Kidney (tissue), 14 donors: ENCODE data around the gene EOLA1. TPM values are rescaled to one million over a fixed set of nuclear protein-coding genes. Genes with fewer than 3 reads are reported as not detected.
"Not testable (repeated sequence)": the region's sequence is repeated elsewhere in the genome, so short reads cannot be mapped to it uniquely, and the experiment has no call there.

Experiments
- DNase-seq, 5 donors: peaks; one replicate each; pipeline ENCODE4 v3.0.0-alpha.2; 2013 to 2020
- FAIRE-seq: peaks from 2 replicates; lab custom pipeline; 2012; peaks lifted over from hg19 to GRCh38; lab: Jason Lieb, UNC
- H3K27ac ChIP-seq, 2 donors: one replicate each; pipeline ENCODE4 v1.7.0; 2013; ENCODE audit warnings: low read depth in 2 of 2, low read length in 2 of 2, inconsistent platforms in 1 of 2
- H3K27me3 ChIP-seq: one replicate; pipeline ENCODE4 v1.7.1; 2013; ENCODE audit warnings: low read length, inconsistent platforms; ENCODE audit not compliant: control insufficient read depth, insufficient read depth
- H3K36me3 ChIP-seq, 3 donors: one replicate each; pipeline versions ENCODE4 v1.7.0 to v1.7.1; 2013; ENCODE audit warnings: low read length in 3 of 3, control low read depth in 1 of 3, inconsistent platforms in 1 of 3; ENCODE audit not compliant: insufficient read depth in 3 of 3, control insufficient read depth in 2 of 3
- H3K4me1 ChIP-seq, 3 donors: one replicate each; pipeline versions ENCODE4 v1.7.0 to v1.7.1; 2013; ENCODE audit warnings: low read length in 3 of 3, inconsistent platforms in 1 of 3, low read depth in 1 of 3; ENCODE audit not compliant: control insufficient read depth in 2 of 3, insufficient read depth in 2 of 3
- H3K4me3 ChIP-seq, 3 donors: one replicate each; pipeline versions ENCODE4 v1.7.0 to v1.8.1; 2013; ENCODE audit warnings: low read length in 3 of 3, control low read depth in 1 of 3, inconsistent platforms in 1 of 3
- H3K9ac ChIP-seq, 3 donors: one replicate each; pipeline versions ENCODE4 v1.7.0 to v1.7.1; 2013; ENCODE audit warnings: low read length in 3 of 3, control low read depth in 1 of 3, inconsistent platforms in 1 of 3
- H3K9me3 ChIP-seq, 3 donors: one replicate each; pipeline versions ENCODE4 v1.7.0 to v1.7.1; 2013; ENCODE audit warnings: low read length in 3 of 3, control low read depth in 1 of 3, inconsistent platforms in 1 of 3; ENCODE audit not compliant: control insufficient read depth in 2 of 3, insufficient read depth in 1 of 3
- CTCF ChIP-seq: IDR thresholded peaks from 3 replicates; pipeline ENCODE4 v1.5.1; 2012; ENCODE audit warnings: mild to moderate bottlenecking, moderate library complexity, borderline replicate concordance; ENCODE audit not compliant: insufficient read depth; ENCODE audit errors: extremely low read depth
- intact Hi-C: fragments of 100-400 bp; cut with DNase I; formaldehyde crosslinking; loops from one replicate; pipeline ENCODE4 v1.11.1; 2022
- polyA plus RNA-seq: library from polyadenylated mRNA; stranded (reverse); fragments of 350-450 nt; fragmentation: Illumina TruSeq; extraction: RNeasy Lipid Tissue Mini Kit (QIAGEN cat#74804); gene quantifications from one replicate; pipeline ENCODE4 v1.2.3, GENCODE V29; 2014; ENCODE audit warnings: low read depth, low replicate concordance; ENCODE audit not compliant: insufficient read depth
- total RNA-seq: library from RNA; stranded (reverse); fragmentation: NEBNext Ultra II Directional; extraction: Animal tissue kit (Norgen Biotek cat#: 25700); gene quantifications from one replicate; pipeline ENCODE4 v1.2.1, GENCODE V29; 2021
- donor health status: control.
- donor health status: control.
- donor health status: control.
- donor health status: control.
- donor health status: control.
- donor health status: DM: yes; HTN: yes; CAD: no.
- donor health status: Normal renal cell carcinoma (clear cell type).

EOLA1 gene
- total and polyA plus RNA-seq, 2 donors from 2014 or later = 20.2 to 39.0 TPM

- no peaks in the 10 kb centered on the region for H3K36me3 ChIP-seq
- FAIRE-seq = no peak
- intact Hi-C loops = no loop called here
- H3K4me1 ChIP-seq = no peaks in the 10 kb centered on the region
- H3K9ac ChIP-seq = no peak overlapping the region
- no peak overlapping the region for H3K4me3 ChIP-seq
- H3K27ac ChIP-seq = no peak overlapping the region
- DNase-seq = no peak
- no peaks in the 10 kb centered on the region for H3K9me3 ChIP-seq
- no peaks in the 10 kb centered on the region for H3K27me3 ChIP-seq
- no peak for TF ChIP-seq CTCF
Observed at GRCh38 chrX:149569770-149570169, 29.0 kb downstream of the EOLA1 start.

GRCh38 chrX:149570668-149571067 lies 29.9 kb downstream of the EOLA1 start:
- H3K9me3 ChIP-seq = no peaks in the 10 kb centered on the region
- FAIRE-seq (no peak), DNase-seq (no peak)
- intact Hi-C loops = no loop called here
- no peak for TF ChIP-seq CTCF
- no peak overlapping the region for H3K27ac ChIP-seq
- H3K4me1 ChIP-seq = no peaks in the 10 kb centered on the region
- H3K27me3 ChIP-seq = no peaks in the 10 kb centered on the region
- H3K36me3 ChIP-seq = no peaks in the 10 kb centered on the region
- H3K9ac ChIP-seq = no peak overlapping the region
- no peak overlapping the region for H3K4me3 ChIP-seq

GRCh38 chrX:149571770-149572169 lies 31.0 kb downstream of the EOLA1 start:
- Histone ChIP-seq H3K27ac (no peak overlapping the region), H3K36me3 (no peaks in the 10 kb centered on the region), H3K4me3 (no peak overlapping the region), H3K9ac (no peak overlapping the region), H3K27me3 (no peaks in the 10 kb centered on the region), H3K9me3 (no peaks in the 10 kb centered on the region), H3K4me1 (no peaks in the 10 kb centered on the region)
- intact Hi-C loops = no loop called here
- no peak for FAIRE-seq
- no peak for DNase-seq
- TF ChIP-seq CTCF = no peak

GRCh38 chrX:149572743-149573142 lies 31.9 kb downstream of the EOLA1 start:
- H3K9ac ChIP-seq = no peak overlapping the region
- H3K9me3 ChIP-seq = no peaks in the 10 kb centered on the region
- no peak for FAIRE-seq
- H3K4me1 ChIP-seq = no peaks in the 10 kb centered on the region
- H3K27me3 ChIP-seq = no peaks in the 10 kb centered on the region
- H3K27ac ChIP-seq = no peak overlapping the region
- no peak overlapping the region for H3K4me3 ChIP-seq
- H3K36me3 ChIP-seq = no peaks in the 10 kb centered on the region
- intact Hi-C loops = no loop called here
- DNase-seq = no peak
- no peak for TF ChIP-seq CTCF

- H3K27me3 ChIP-seq, FAIRE-seq, DNase-seq, H3K27ac ChIP-seq, H3K4me3 ChIP-seq, H3K9ac ChIP-seq, H3K36me3 ChIP-seq, H3K9me3 ChIP-seq, intact Hi-C loops, H3K4me1 ChIP-seq: not testable (repeated sequence)
Observed at GRCh38 chrX:149573456-149573855, 32.6 kb downstream of the EOLA1 start.

GRCh38 chrX:149585631-149586030 lies 44.8 kb downstream of the EOLA1 start:
- DNase-seq, H3K9me3 ChIP-seq, H3K9ac ChIP-seq, intact Hi-C loops, H3K4me1 ChIP-seq, H3K27me3 ChIP-seq, H3K36me3 ChIP-seq, H3K27ac ChIP-seq, FAIRE-seq, H3K4me3 ChIP-seq: not testable (repeated sequence)
